ENCODE results near the gene RABL3. TPM values are rescaled to one million over a fixed set of nuclear protein-coding genes. Genes with fewer than 3 reads are reported as not detected.

RABL3 gene
- total RNA-seq, 1 donor from 2014 or later, result 17.1 TPM

DNA sequence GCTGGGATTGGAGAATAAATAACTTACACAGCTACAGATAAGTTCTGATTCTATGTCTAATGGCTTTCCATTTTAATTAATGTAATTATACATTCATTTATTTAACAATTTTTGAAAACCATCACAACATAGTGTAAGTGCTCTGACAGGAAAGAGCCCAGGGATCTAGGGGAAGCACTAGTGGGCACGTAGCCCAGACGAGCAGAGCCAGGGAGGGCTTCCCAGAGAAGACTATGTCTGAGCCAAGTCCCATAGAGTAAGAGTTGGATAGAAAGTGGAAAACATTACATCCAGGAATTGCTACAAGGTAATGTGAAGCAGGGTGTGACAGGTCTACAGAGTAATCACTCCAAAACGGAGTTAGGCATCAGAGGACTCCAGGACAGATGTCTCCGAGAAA, 57.4 kb downstream of the RABL3 start:
- DNase-seq (ENCODE audit: low spot score), result no peak
- Mint-ChIP-seq H3K4me3 (ENCODE audit: unreplicated experiment) (no peak overlapping the region), H3K27me3 (ENCODE audit: low read depth) (no peaks in the 10 kb centered on the region), H3K27ac (ENCODE audit: unreplicated experiment) (no peak overlapping the region), H3K4me1 (ENCODE audit: low read depth) (peaks cover 17% of the 10 kb centered on the region), H3K36me3 (ENCODE audit: low read depth) (no peaks in the 10 kb centered on the region), H3K9me3 (ENCODE audit: low read depth) (no peaks in the 10 kb centered on the region)
- TF ChIP-seq, protein P1, sequence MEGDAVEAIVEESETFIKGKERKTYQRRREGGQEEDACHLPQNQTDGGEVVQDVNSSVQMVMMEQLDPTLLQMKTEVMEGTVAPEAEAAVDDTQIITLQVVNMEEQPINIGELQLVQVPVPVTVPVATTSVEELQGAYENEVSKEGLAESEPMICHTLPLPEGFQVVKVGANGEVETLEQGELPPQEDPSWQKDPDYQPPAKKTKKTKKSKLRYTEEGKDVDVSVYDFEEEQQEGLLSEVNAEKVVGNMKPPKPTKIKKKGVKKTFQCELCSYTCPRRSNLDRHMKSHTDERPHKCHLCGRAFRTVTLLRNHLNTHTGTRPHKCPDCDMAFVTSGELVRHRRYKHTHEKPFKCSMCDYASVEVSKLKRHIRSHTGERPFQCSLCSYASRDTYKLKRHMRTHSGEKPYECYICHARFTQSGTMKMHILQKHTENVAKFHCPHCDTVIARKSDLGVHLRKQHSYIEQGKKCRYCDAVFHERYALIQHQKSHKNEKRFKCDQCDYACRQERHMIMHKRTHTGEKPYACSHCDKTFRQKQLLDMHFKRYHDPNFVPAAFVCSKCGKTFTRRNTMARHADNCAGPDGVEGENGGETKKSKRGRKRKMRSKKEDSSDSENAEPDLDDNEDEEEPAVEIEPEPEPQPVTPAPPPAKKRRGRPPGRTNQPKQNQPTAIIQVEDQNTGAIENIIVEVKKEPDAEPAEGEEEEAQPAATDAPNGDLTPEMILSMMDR (IDR thresholded peaks at IDR 0.05), result no peak

DNA sequence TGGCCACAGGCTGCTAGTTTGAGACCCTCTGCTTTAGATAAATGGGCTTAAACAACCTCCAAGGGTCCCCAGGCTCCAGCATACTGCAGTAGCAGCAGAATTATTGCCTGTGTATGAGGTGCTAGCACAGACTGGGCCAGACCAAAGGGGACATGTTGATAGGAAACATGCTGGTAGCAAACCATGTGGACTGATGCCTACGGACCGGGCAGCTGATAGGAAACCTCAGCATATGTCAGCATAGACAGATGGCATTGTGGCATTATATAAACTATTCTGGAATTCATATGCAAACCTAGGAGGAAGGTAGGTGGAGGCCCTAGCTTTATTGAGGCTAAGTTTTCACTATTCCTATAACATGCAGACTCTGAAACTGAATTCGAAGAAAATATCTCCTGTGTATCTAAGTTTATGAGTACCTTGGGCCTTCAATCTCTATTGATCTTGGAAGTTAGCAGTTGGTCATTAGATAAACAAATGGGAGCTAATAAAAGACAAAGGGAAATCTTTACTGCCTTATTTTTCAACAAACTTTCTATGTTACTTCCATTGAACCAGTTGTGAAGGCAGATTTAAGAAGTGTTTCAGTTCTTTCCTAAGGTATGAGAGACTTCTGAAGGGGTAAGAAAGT, 58.5 kb downstream of the RABL3 start:
- Mint-ChIP-seq H3K9me3 (ENCODE audit: low read depth) (peaks cover 6% of the 10 kb centered on the region), H3K4me1 (ENCODE audit: low read depth) (peaks cover 16% of the 10 kb centered on the region), H3K36me3 (ENCODE audit: low read depth) (no peaks in the 10 kb centered on the region), H3K27me3 (ENCODE audit: low read depth) (no peaks in the 10 kb centered on the region), H3K4me3 (ENCODE audit: unreplicated experiment) (no peak overlapping the region), H3K27ac (ENCODE audit: unreplicated experiment) (no peak overlapping the region)
- TF ChIP-seq, protein P1 (IDR thresholded peaks at IDR 0.05), result no peak
- no peak for DNase-seq (ENCODE audit: low spot score)

DNA sequence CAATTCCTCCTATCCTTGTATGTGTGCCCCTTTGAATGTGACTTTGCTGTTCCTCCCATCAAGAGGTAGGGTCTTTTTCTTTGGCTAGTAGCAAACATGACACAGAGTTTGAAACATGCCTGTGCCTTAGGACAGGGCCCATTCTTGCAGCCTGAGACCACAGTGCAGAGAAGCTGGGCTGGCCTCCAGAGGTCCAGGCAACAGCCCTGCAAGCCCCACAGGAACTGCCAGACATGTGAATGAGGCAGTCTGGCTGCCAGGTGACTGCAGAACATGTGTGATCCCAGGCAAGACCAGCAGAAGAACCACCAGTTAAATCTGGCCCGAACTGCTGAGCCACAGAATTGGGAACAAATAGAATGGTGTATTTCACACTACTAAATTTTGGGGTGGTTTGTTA, 59.1 kb downstream of the RABL3 start:
- H3K4me3 Mint-ChIP-seq (ENCODE audit: unreplicated experiment), result no peak overlapping the region
- peaks cover 6% of the 10 kb centered on the region for H3K9me3 Mint-ChIP-seq (ENCODE audit: low read depth)
- H3K27me3 Mint-ChIP-seq (ENCODE audit: low read depth), result no peaks in the 10 kb centered on the region
- H3K4me1 Mint-ChIP-seq (ENCODE audit: low read depth), result peaks cover 16% of the 10 kb centered on the region
- TF ChIP-seq, protein P1 (IDR thresholded peaks at IDR 0.05), result no peak
- no peak overlapping the region for H3K27ac Mint-ChIP-seq (ENCODE audit: unreplicated experiment)
- no peaks in the 10 kb centered on the region for H3K36me3 Mint-ChIP-seq (ENCODE audit: low read depth)
- DNase-seq (ENCODE audit: low spot score), result no peak

DNA sequence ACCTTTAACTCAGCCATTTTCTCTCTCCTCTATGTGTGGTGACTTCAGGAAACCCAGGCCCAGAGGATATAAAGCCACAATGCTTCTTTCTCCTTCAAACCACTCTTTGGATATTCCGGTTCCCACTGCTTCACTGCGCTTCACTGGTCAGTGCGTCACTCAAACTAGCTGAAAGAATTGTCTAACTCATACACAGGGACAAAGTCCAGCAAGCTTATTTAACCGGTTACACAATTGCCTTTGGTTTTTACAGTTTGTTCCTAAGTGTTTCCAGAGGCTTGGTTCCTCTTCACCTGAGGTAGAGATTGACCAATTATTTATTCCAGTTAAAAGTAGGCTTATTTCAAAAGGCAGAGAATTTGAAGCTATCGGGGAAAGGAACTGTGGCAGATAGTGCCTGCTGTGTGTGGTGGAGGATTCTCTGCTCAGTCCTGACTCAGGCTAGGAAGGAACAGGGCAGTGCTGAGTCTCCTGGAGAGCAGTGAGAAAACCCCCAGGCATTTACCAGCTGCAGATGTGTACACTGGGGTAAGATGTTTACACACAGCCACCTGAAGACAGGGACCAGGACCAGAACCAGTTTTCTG, 60.1 kb downstream of the RABL3 start, which contains the start of gene HGD:
Gene HGD, minus strand, starts transcription at position 145 of the 587 bp plus-strand sequence. Its CDS starts 128 bp downstream, at position 17.
- no peak within 1 kb of the TSS for H3K4me3 Mint-ChIP-seq (ENCODE audit: unreplicated experiment)
- H3K4me1 Mint-ChIP-seq (ENCODE audit: low read depth), result peaks cover 20% of the 10 kb centered on the region

DNA sequence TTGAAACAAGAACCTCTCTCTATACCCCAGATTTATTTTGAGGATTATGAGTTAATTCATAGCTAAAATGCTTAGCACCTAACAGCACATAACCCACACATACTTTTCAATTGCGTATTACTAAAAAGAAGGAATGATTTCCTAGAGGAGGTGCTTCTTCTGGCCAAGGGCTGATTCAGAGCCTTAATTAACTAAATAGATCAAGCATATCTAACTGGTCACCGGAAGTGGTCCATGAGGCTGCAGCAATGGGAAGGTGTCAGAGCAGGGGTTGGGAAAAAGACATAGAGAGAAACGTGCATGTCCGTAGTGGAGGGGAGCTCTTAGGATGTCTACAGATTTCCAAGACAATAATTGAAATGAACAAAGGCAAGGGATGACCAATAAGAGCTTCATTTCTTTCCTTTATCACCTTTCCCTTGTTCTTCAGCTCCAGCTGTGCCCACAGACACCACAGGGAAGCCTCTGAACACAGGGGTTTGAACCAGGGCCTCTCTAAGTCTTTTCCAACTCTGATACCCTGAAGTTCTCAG, 60.7 kb downstream of the RABL3 start:
- H3K27me3 Mint-ChIP-seq (ENCODE audit: low read depth), result no peaks in the 10 kb centered on the region
- DNase-seq (ENCODE audit: low spot score), result no peak
- no peak overlapping the region for H3K4me3 Mint-ChIP-seq (ENCODE audit: unreplicated experiment)
- TF ChIP-seq, protein P1 (IDR thresholded peaks at IDR 0.05), result no peak
- H3K4me1 Mint-ChIP-seq (ENCODE audit: low read depth), result peaks cover 20% of the 10 kb centered on the region
- peaks cover 10% of the 10 kb centered on the region for H3K9me3 Mint-ChIP-seq (ENCODE audit: low read depth)
- H3K27ac Mint-ChIP-seq (ENCODE audit: unreplicated experiment), result no peak overlapping the region
- no peaks in the 10 kb centered on the region for H3K36me3 Mint-ChIP-seq (ENCODE audit: low read depth)

More for the DNA sequence above, 60.1 kb downstream of the RABL3 start, which contains the start of gene HGD:
- no peak within 1 kb of the TSS for H3K27ac Mint-ChIP-seq (ENCODE audit: unreplicated experiment)
- TF ChIP-seq, protein P1 (IDR thresholded peaks at IDR 0.05), result no peak
- DNase-seq (ENCODE audit: low spot score), result no peak
- H3K36me3 Mint-ChIP-seq (ENCODE audit: low read depth), result no peaks in the 10 kb centered on the region
- no peaks in the 10 kb centered on the region for H3K27me3 Mint-ChIP-seq (ENCODE audit: low read depth)
- H3K9me3 Mint-ChIP-seq (ENCODE audit: low read depth), result peaks cover 10% of the 10 kb centered on the region

All from chondrocyte (in vitro differentiated cells).